Measurements from ENCODE around the gene SMPD4.
"Not testable (repeated sequence)": the region's sequence is repeated elsewhere in the genome, so short reads cannot be mapped to it uniquely, and the experiment has no call there.

- TF ChIP-seq EZH2phosphoT487 (IDR thresholded peaks at IDR 0.05; ENCODE audit: insufficient read depth, low read depth); EZH2 (IDR thresholded peaks at IDR 0.05; ENCODE audit: insufficient read depth, poor library complexity, severe bottlenecking): not testable (repeated sequence)
Observed at GRCh38 chr2:130222523-130222922, 41.1 kb upstream of the SMPD4 start.
